NCI-H1436 (cell line): Measurements from ENCODE around the gene EGR2.

Experiments used
- DNase-seq: peaks from one replicate; lab custom pipeline; 2025; lab: John Stamatoyannopoulos, UW

EGR2 gene

GRCh38 chr10:62817766-62818425, 1.7 kb upstream of the EGR2 start:
- peak; percentile 4 for DNase-seq

GRCh38 chr10:62817121-62817765, 1.1 kb upstream of the EGR2 start:
- DNase-seq, result no peak

- no peak for DNase-seq
These were observed 163 bp downstream of the EGR2 start for GRCh38 chr10:62816076-62816330.

- DNase-seq, result no peak
These were observed 638 bp downstream of the EGR2 start for GRCh38 chr10:62815381-62816075.

- no peak for DNase-seq
These were observed 1.3 kb downstream of the EGR2 start for GRCh38 chr10:62814756-62815380.

- no peak for DNase-seq
These were observed 2.2 kb downstream of the EGR2 start for GRCh38 chr10:62813981-62814380.

GRCh38 chr10:62813453-62813852, 2.7 kb downstream of the EGR2 start:
- no peak for DNase-seq

GRCh38 chr10:62812672-62813439, 3.3 kb downstream of the EGR2 start:
- DNase-seq, result no peak

GRCh38 chr10:62811159-62811875, 4.8 kb downstream of the EGR2 start:
- no peak for DNase-seq

GRCh38 chr10:62810156-62810902, 5.8 kb downstream of the EGR2 start:
- no peak for DNase-seq

- no peak for DNase-seq
These were observed 9.9 kb downstream of the EGR2 start for GRCh38 chr10:62806251-62806650.

GRCh38 chr10:62805231-62806099, 10.7 kb downstream of the EGR2 start:
- DNase-seq, result no peak

- peak; percentile 83 for DNase-seq
These were observed 11.6 kb downstream of the EGR2 start, which contains the start of gene ADO for GRCh38 chr10:62804356-62805230. TSS of gene ADO (plus strand) at chr10:62804720. CDS start at chr10:62805060, 340 bp downstream.

- DNase-seq, result no peak
These were observed 12.3 kb downstream of the EGR2 start for GRCh38 chr10:62803724-62804355.

GRCh38 chr10:62801871-62802270, 14.3 kb downstream of the EGR2 start:
- no peak for DNase-seq

GRCh38 chr10:62796896-62797295, 19.3 kb downstream of the EGR2 start:
- peak; percentile 7 for DNase-seq

- no peak for DNase-seq
These were observed 20.4 kb downstream of the EGR2 start for GRCh38 chr10:62795762-62796161.

- DNase-seq, result no peak
These were observed 21.1 kb downstream of the EGR2 start for GRCh38 chr10:62795100-62795499.
